SK-N-SH (cell line): ENCODE results near the gene RELCH. TPM values are rescaled to one million over a fixed set of nuclear protein-coding genes. Genes with fewer than 3 reads are reported as not detected.

Source experiments
- CTCF ChIA-PET: fragments of 300-600, 350-600 bp; formaldehyde crosslinking; extraction: SDS; loops from one replicate; lab custom pipeline; 2021; lab: Yijun Ruan, JAX
- POLR2A ChIA-PET: fragments of 350-600 bp; sonication (Branson Sonifier 250); formaldehyde crosslinking; extraction: SDS; loops from one replicate; lab custom pipeline; 2020; ENCODE audit warnings: antibody characterized with exemption, inconsistent platforms; lab: Yijun Ruan, JAX
- DNase-seq: peaks from one replicate; pipeline ENCODE4 v3.0.0; 2012
- H2AFZ ChIP-seq: fragments of 200-600 bp; sonication (generic); 2 replicates; pipeline ENCODE4 v1.8.1; 2016; ENCODE audit warnings: antibody characterized with exemption, mild to moderate bottlenecking, low read depth
- H3F3A ChIP-seq: fragments of 200-600 bp; sonication (generic); replicated peaks from 2 replicates; pipeline ENCODE3; 2016; ENCODE audit warnings: antibody characterized with exemption, mild to moderate bottlenecking; ENCODE audit not compliant: insufficient read depth
- H3K27ac ChIP-seq, 2 experiments: fragments of 200-500 bp in 1 of 2; fragments of 200-600 bp in 1 of 2; sonication (Bioruptor generic) in 1 of 2; sonication (generic), shearing (Covaris generic) in 1 of 2; 2 replicates each; pipeline versions ENCODE4 v1.5.1 to v1.6.1; 2014 to 2016; ENCODE audit warnings: low read depth in 2 of 2, inconsistent platforms in 1 of 2, low read length in 1 of 2, mild to moderate bottlenecking in 1 of 2, mixed read lengths in 1 of 2
- H3K27me3 ChIP-seq: fragments of 200-600 bp; sonication (generic), shearing (Covaris generic); 2 replicates; pipeline ENCODE4 v1.6.1; 2016; ENCODE audit warnings: mixed run types; ENCODE audit not compliant: insufficient read depth
- H3K36me3 ChIP-seq, 2 experiments: fragments of 200-500 bp in 1 of 2; fragments of 200-600 bp in 1 of 2; sonication (Bioruptor generic) in 1 of 2; sonication (generic) in 1 of 2; replicated peaks in 1 of 2; 2 replicates each; pipeline versions ENCODE3 to v1.5.1; 2014 to 2016; ENCODE audit warnings: low read length in 1 of 2, mild to moderate bottlenecking in 1 of 2; ENCODE audit not compliant: insufficient read depth in 2 of 2, control insufficient read depth in 1 of 2
- H3K4me1 ChIP-seq, 2 experiments: fragments of 200-500 bp in 1 of 2; fragments of 200-600 bp in 1 of 2; sonication (Bioruptor generic) in 1 of 2; sonication (generic), shearing (Covaris generic) in 1 of 2; 2 replicates each; pipeline versions ENCODE4 v1.5.1 to v1.6.1; 2014 to 2016; ENCODE audit warnings: low read depth in 1 of 2, low read length in 1 of 2, mixed run types in 1 of 2; ENCODE audit not compliant: insufficient read depth in 2 of 2, control insufficient read depth in 1 of 2
- H3K4me2 ChIP-seq: fragments of 200-600 bp; sonication (generic), shearing (Covaris generic); 2 replicates; pipeline ENCODE4 v1.6.1; 2017; ENCODE audit warnings: mixed run types
- H3K4me3 ChIP-seq, 2 experiments: fragments of 200-500 bp in 1 of 2; fragments of 200-600 bp in 1 of 2; sonication (Bioruptor generic) in 1 of 2; sonication (generic), shearing (Covaris generic) in 1 of 2; 2 replicates each; pipeline versions ENCODE4 v1.5.1 to v1.8.1; 2014 to 2016; ENCODE audit warnings: low read depth in 2 of 2, inconsistent platforms in 1 of 2, low read length in 1 of 2, mild to moderate bottlenecking in 1 of 2, mixed read lengths in 1 of 2, moderate library complexity in 1 of 2
- H3K79me2 ChIP-seq: fragments of 200-600 bp; sonication (generic); 2 replicates; pipeline ENCODE4 v1.8.1; 2017; ENCODE audit warnings: mild to moderate bottlenecking; ENCODE audit not compliant: insufficient read depth
- H3K9ac ChIP-seq: fragments of 200-600 bp; sonication (generic); 2 replicates; pipeline ENCODE4 v1.6.1; 2017; ENCODE audit warnings: mixed run types
- H3K9me2 ChIP-seq: fragments of 200-600 bp; sonication (generic); 2 replicates; pipeline ENCODE4 v1.6.1; 2017; ENCODE audit warnings: mixed run types
- H3K9me3 ChIP-seq: fragments of 200-600 bp; sonication (generic); 2 replicates; pipeline ENCODE4 v1.6.1; 2017; ENCODE audit warnings: mixed run types, mild to moderate bottlenecking, moderate library complexity
- H4K20me1 ChIP-seq: fragments of 200-600 bp; sonication (generic); 2 replicates; pipeline ENCODE4 v1.6.1; 2017; ENCODE audit warnings: mild to moderate bottlenecking, mixed run types; ENCODE audit not compliant: insufficient read depth
- CHD2 ChIP-seq: fragments of 150-350 bp; IDR thresholded peaks from 2 replicates; pipeline ENCODE4 v1.6.1; 2018; ENCODE audit warnings: low read length; ENCODE audit not compliant: partially characterized antibody
- FOXJ3 ChIP-seq: sonication (generic); formaldehyde crosslinking; IDR thresholded peaks from 2 replicates; pipeline ENCODE4 v1.5.1; 2020; ENCODE audit warnings: mild to moderate bottlenecking, missing genetic modification reagents
- MEF2A ChIP-seq: IDR thresholded peaks from 2 replicates; pipeline ENCODE4 v1.4.0; 2012; ENCODE audit warnings: low read depth, borderline replicate concordance
- NFIC ChIP-seq: IDR thresholded peaks from 2 replicates; pipeline ENCODE4 v1.4.0; 2012; ENCODE audit warnings: borderline replicate concordance
- RFX5 ChIP-seq: IDR thresholded peaks from 2 replicates; pipeline ENCODE4 v1.6.1; 2012; ENCODE audit warnings: mild to moderate bottlenecking, improper control_type of control experiment, low read length
- SIN3A ChIP-seq: IDR thresholded peaks from 2 replicates; pipeline ENCODE4 v1.6.1; 2012; ENCODE audit warnings: low read depth, mild to moderate bottlenecking, low read length, moderate library complexity, borderline replicate concordance
- WGBS: methylation state at CpG from one replicate; pipeline ENCODE4 v1.1.6; 2017; ENCODE audit warnings: low lambda C conversion rate; 5-methylcytosine and 5-hydroxymethylcytosine counted together
- polyA plus RNA-seq, 3 experiments: library from polyadenylated mRNA; depleted of rRNA; stranded (reverse); fragments of >200 nt; gene quantifications; 2 replicates each; pipeline ENCODE4 v1.2.3, GENCODE V29; 2012
- TF ChIP-seq, protein P1 (sequence below): IDR thresholded peaks from 2 replicates; pipeline ENCODE4 v1.4.0; 2012; ENCODE audit warnings: low read depth
- TF ChIP-seq, protein P2 (sequence below): fragments of 150-350 bp; IDR thresholded peaks from 2 replicates; pipeline ENCODE4 v1.6.1; 2017; ENCODE audit warnings: antibody characterized with exemption, low read length, low read depth, borderline replicate concordance
- TF ChIP-seq, protein P3 (sequence below): IDR thresholded peaks from 2 replicates; pipeline ENCODE4 v1.4.0; 2012; ENCODE audit warnings: low read depth, borderline replicate concordance
- TF ChIP-seq, protein P4 (sequence below): IDR thresholded peaks from 2 replicates; pipeline ENCODE4 v1.6.1; 2012; ENCODE audit warnings: mild to moderate bottlenecking, low read depth, low read length, moderate library complexity
- TF ChIP-seq, protein P5 (sequence below): fragments of 200-600 bp; sonication (generic); IDR thresholded peaks from 2 replicates; pipeline ENCODE4 v1.6.1; 2017; ENCODE audit warnings: antibody characterized with exemption, mild to moderate bottlenecking, moderate library complexity

The RELCH gene
- polyA plus RNA-seq, 1 of the 3 experiments (the other 2 are of a cell fraction): 7.4 TPM

DNA sequence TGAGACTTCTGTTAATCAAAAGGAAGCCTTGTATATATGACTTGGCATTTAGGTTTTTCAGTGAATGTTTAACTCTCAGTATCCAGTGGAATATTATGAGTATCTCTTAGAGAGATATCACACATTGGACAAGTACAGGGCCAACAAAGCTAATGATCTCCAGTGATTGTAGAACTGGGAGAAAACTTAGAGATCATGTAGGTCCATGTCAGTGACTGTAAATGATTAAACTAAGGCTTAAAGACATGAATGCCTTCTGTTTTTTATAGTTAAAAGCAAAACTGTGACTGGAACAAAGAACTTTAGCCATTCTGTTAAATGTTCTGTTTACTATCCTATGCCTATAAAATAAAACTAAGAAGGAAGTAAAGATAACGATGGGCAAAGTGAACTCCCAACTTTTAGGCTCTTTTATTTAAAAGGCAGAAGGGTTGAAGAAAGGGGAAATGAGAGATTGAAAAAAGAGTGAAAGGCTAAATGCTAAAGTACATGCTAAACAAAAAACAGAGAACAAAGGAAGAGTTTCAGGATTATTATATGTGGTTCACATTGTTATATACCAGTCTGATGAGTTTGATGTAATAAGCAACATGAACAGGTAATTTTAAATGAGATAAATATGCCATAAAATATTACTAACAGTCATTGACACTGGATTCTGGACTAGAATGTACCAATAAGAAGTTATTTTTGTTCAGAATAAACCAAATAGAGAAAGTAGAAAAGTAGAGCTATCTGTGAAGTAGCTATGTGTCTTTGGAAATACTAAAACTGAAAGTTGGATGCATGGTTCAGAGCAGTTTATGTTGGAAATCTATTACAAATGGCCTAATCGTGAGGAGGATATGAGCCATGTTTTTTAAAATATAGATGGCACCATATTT lies 101.0 kb downstream of the RELCH start:
- Histone ChIP-seq H3K9ac (no peak overlapping the region), H3K36me3 (peaks cover 37 to 40% of the 10 kb centered on the region in 2 experiments), H4K20me1 (no peaks in the 10 kb centered on the region), H3K27ac (no peak overlapping the region), H3K4me2 (no peak overlapping the region), H3K79me2 (no peaks in the 10 kb centered on the region), H3K9me3 (no peaks in the 10 kb centered on the region), H3K4me3 (no peak overlapping the region), H2AFZ (no peak overlapping the region), H3K27me3 (no peaks in the 10 kb centered on the region), H3K9me2 (no peaks in the 10 kb centered on the region), H3F3A (peaks cover 5% of the 10 kb centered on the region), H3K4me1 (peaks cover 0 to 1% of the 10 kb centered on the region in 2 experiments; a peak in 1 of 4 replicates)
- no peak for DNase-seq
- CTCF ChIA-PET: no interaction called here
- POLR2A ChIA-PET: no interaction called here
- WGBS: 86% methylated on average over 2 of the region's 2 CpGs
- TF ChIP-seq MEF2A (no peak), SIN3A (no peak), FOXJ3 (CRISPR knock-in tag) (no peak), RFX5 (no peak), NFIC (no peak)
- TF ChIP-seq, protein P1, sequence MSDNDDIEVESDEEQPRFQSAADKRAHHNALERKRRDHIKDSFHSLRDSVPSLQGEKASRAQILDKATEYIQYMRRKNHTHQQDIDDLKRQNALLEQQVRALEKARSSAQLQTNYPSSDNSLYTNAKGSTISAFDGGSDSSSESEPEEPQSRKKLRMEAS: no peak
- TF ChIP-seq, protein P2, sequence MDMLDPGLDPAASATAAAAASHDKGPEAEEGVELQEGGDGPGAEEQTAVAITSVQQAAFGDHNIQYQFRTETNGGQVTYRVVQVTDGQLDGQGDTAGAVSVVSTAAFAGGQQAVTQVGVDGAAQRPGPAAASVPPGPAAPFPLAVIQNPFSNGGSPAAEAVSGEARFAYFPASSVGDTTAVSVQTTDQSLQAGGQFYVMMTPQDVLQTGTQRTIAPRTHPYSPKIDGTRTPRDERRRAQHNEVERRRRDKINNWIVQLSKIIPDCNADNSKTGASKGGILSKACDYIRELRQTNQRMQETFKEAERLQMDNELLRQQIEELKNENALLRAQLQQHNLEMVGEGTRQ: no peak
- TF ChIP-seq, protein P3, sequence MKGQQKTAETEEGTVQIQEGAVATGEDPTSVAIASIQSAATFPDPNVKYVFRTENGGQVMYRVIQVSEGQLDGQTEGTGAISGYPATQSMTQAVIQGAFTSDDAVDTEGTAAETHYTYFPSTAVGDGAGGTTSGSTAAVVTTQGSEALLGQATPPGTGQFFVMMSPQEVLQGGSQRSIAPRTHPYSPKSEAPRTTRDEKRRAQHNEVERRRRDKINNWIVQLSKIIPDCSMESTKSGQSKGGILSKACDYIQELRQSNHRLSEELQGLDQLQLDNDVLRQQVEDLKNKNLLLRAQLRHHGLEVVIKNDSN: no peak

DNA sequence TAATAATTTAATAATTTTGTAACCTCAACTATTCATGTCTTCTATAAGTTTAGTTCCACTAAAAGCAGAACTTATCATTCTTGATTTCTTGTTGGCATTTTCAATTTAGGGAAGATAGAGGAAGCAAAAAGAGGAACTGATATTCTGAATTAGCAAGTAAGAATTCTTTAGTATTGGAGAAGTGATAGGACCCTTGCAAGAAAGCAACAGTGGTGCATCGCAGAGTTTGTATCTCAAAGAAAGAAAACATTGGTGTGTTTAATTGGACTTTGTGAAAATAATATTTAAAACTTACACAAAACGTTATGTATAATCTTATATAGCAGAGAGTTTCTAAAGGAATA lies 101.6 kb downstream of the RELCH start:
- H3K9me3 ChIP-seq: no peaks in the 10 kb centered on the region
- H3K9ac ChIP-seq: no peak overlapping the region
- H4K20me1 ChIP-seq: no peaks in the 10 kb centered on the region
- POLR2A ChIA-PET: no interaction called here
- H3K9me2 ChIP-seq: no peaks in the 10 kb centered on the region
- peaks cover 37 to 44% of the 10 kb centered on the region in 2 experiments for H3K36me3 ChIP-seq
- DNase-seq: no peak
- TF ChIP-seq CHD2: no peak
- TF ChIP-seq, protein P4, sequence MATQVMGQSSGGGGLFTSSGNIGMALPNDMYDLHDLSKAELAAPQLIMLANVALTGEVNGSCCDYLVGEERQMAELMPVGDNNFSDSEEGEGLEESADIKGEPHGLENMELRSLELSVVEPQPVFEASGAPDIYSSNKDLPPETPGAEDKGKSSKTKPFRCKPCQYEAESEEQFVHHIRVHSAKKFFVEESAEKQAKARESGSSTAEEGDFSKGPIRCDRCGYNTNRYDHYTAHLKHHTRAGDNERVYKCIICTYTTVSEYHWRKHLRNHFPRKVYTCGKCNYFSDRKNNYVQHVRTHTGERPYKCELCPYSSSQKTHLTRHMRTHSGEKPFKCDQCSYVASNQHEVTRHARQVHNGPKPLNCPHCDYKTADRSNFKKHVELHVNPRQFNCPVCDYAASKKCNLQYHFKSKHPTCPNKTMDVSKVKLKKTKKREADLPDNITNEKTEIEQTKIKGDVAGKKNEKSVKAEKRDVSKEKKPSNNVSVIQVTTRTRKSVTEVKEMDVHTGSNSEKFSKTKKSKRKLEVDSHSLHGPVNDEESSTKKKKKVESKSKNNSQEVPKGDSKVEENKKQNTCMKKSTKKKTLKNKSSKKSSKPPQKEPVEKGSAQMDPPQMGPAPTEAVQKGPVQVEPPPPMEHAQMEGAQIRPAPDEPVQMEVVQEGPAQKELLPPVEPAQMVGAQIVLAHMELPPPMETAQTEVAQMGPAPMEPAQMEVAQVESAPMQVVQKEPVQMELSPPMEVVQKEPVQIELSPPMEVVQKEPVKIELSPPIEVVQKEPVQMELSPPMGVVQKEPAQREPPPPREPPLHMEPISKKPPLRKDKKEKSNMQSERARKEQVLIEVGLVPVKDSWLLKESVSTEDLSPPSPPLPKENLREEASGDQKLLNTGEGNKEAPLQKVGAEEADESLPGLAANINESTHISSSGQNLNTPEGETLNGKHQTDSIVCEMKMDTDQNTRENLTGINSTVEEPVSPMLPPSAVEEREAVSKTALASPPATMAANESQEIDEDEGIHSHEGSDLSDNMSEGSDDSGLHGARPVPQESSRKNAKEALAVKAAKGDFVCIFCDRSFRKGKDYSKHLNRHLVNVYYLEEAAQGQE: no peak
- TF ChIP-seq, protein P5, sequence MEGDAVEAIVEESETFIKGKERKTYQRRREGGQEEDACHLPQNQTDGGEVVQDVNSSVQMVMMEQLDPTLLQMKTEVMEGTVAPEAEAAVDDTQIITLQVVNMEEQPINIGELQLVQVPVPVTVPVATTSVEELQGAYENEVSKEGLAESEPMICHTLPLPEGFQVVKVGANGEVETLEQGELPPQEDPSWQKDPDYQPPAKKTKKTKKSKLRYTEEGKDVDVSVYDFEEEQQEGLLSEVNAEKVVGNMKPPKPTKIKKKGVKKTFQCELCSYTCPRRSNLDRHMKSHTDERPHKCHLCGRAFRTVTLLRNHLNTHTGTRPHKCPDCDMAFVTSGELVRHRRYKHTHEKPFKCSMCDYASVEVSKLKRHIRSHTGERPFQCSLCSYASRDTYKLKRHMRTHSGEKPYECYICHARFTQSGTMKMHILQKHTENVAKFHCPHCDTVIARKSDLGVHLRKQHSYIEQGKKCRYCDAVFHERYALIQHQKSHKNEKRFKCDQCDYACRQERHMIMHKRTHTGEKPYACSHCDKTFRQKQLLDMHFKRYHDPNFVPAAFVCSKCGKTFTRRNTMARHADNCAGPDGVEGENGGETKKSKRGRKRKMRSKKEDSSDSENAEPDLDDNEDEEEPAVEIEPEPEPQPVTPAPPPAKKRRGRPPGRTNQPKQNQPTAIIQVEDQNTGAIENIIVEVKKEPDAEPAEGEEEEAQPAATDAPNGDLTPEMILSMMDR: no peak
- no peaks in the 10 kb centered on the region for H3K79me2 ChIP-seq
- H3K27me3 ChIP-seq: no peaks in the 10 kb centered on the region
- H3F3A ChIP-seq: no peaks in the 10 kb centered on the region
- no peaks in the 10 kb centered on the region for H3K4me1 ChIP-seq
- no peak overlapping the region for H3K4me3 ChIP-seq
- no peak overlapping the region for H3K4me2 ChIP-seq
- WGBS: 92% methylated on average over 2 of the region's 2 CpGs
- CTCF ChIA-PET: no interaction called here
- H3K27ac ChIP-seq: no peak overlapping the region
- H2AFZ ChIP-seq: no peak overlapping the region
